Stomach (tissue), 4 donors: Measurements from ENCODE around the gene LDLRAD2.
"Not testable (repeated sequence)": the region's sequence is repeated elsewhere in the genome, so short reads cannot be mapped to it uniquely, and the experiment has no call there.

Experiments
- CTCF ChIP-seq, 7 experiments: fragments of 450-650 bp in 4 of 7; fragments of 200-600 bp in 3 of 7; sonication (generic) in 3 of 7; IDR thresholded peaks; one replicate each; pipeline ENCODE4 v1.5.1; 2016 to 2019; ENCODE audit warnings: antibody characterized with exemption in 7 of 7, control low read depth in 2 of 7, mild to moderate bottlenecking in 1 of 7
- POLR2A ChIP-seq, 4 donors: fragments of 450-650 bp; IDR thresholded peaks; one replicate each; pipeline ENCODE4 v1.6.1; 2016; ENCODE audit warnings: antibody characterized with exemption in 4 of 4, control low read depth in 2 of 4, mild to moderate bottlenecking in 1 of 4, moderate library complexity in 1 of 4
- POLR2AphosphoS5 ChIP-seq, 3 donors: sonication (generic); formaldehyde crosslinking; IDR thresholded peaks; one replicate each; pipeline ENCODE4 v1.6.1; 2016; ENCODE audit warnings: antibody characterized with exemption in 3 of 3

GRCh38 chr1:21771672-21772071 is 40.4 kb upstream of the LDLRAD2 start:
- not testable (repeated sequence) for TF ChIP-seq CTCF, POLR2A, POLR2AphosphoS5 (IDR thresholded peaks at IDR 0.05)
